KOPT-K1 (cell line): ENCODE data around the gene RPS16.
A peak's percentile ranks its signal among the peaks of the same experiment; 100 is the strongest.

Source experiments
- H3K27ac ChIP-seq: fragments of 200-600 bp; sonication (generic); 2 replicates; pipeline ENCODE4 v1.5.1; 2016; ENCODE audit warnings: antibody characterized with exemption, mild to moderate bottlenecking, low read depth, low read length; ENCODE audit not compliant: poor library complexity, severe bottlenecking
- H3K36me3 ChIP-seq: fragments of 200-600 bp; sonication (generic); 2 replicates; pipeline ENCODE4 v1.5.1; 2017; ENCODE audit warnings: antibody characterized with exemption, mild to moderate bottlenecking, low read length, moderate library complexity; ENCODE audit not compliant: insufficient read depth
- H3K9me3 ChIP-seq: fragments of 200-600 bp; sonication (generic); 2 replicates; pipeline ENCODE4 v1.5.1; 2017; ENCODE audit warnings: antibody characterized with exemption, low read length, mild to moderate bottlenecking; ENCODE audit not compliant: insufficient read depth, poor library complexity, severe bottlenecking

RPS16 gene

DNA sequence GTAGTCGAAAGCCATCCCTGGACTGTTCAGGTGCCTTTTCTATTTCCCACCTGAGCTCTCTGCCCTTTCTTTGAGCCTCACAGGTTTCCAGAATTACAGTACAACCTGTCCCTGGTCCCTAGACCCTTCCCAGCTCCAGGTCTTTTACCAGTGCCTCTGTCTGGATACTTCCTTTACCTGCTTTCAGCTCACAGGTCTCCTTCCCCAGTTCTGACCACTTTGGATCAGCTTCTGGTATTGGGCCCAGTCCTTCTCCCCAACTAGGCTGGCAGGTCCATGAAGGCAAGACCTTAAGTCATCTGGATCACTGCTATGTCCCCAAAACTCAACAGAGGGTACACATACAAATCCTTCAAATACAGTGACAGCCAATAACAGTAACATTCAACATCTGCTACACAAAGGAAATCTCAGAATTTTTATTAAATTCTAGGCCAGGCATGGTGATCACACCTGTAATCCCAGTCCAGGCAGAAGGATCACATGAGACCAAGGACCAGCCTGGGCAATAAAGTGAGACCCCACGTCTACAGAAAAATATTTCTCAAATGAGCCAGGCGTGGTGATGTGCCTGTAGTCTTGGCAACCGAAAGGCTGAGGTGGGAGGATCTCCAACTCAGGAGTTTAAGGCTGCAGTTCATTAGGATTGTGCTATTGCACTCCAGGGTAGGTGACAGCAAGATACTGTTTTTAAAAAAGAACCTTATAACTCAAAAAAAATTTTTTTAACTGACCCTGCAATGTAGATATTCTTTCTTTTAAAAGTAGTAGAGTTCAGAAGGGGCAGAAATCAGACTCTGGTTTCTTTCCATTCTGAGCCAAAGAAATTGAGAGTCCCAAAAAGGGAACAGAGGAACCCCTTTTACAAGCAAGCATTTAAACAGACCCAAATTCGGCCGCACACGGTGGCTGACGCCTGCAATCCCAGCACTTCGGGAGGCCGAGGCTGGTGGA is 1.3 kb downstream of the RPS16 start:
- peaks cover 42% of the 10 kb centered on the region for H3K36me3 ChIP-seq
- no peaks in the 10 kb centered on the region for H3K9me3 ChIP-seq
- H3K27ac ChIP-seq = peak overlapping the region; percentile 90

DNA sequence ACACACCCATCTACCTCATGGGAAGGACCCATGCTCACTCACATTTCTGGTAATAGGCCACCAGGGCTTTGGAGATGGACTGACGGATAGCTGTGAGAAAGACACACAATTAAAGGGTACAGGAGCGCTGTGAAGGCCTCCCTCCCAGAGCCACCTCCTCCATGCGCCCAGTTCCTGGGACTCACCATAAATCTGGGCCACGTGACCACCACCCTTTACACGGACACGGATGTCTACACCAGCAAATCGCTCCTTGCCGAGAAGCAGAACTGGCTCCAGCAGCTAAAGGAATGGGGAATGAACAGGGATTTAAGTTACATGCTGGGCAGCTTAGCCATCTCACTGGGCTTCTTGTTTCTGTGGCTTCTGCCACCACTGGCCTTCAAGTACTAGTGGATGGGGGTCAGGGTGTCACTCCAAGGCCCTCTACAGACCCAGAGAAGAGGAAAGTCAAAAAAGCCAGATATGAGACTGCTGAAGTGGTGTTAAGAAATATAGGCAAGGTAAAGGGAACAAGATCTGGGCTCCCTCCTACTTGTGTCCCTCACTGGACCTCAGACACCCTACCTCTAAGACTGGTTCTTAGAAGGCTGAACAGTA is 2.2 kb downstream of the RPS16 start:
- H3K36me3 ChIP-seq = peaks cover 42% of the 10 kb centered on the region
- H3K9me3 ChIP-seq = no peaks in the 10 kb centered on the region
- peak overlapping the region; percentile 90 for H3K27ac ChIP-seq

DNA sequence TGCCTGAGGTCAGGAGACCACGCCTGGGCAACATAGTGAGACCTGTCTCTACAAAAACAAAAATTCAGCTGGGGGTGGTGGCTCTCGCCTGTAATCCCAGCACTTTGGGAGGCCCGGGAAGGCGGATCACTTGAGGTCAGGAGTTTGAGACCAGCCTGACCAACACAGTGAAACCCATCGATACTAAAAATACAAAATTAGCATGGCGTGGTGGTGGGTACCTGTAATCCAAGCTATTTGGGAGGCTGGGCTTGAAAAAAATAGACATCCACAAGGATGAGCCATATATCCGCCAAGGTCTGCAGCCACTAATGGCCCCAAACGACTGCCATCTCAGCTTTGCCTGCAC is 3.1 kb downstream of the RPS16 start:
- Histone ChIP-seq H3K27ac (no peak overlapping the region), H3K36me3 (peaks cover 42% of the 10 kb centered on the region)

DNA sequence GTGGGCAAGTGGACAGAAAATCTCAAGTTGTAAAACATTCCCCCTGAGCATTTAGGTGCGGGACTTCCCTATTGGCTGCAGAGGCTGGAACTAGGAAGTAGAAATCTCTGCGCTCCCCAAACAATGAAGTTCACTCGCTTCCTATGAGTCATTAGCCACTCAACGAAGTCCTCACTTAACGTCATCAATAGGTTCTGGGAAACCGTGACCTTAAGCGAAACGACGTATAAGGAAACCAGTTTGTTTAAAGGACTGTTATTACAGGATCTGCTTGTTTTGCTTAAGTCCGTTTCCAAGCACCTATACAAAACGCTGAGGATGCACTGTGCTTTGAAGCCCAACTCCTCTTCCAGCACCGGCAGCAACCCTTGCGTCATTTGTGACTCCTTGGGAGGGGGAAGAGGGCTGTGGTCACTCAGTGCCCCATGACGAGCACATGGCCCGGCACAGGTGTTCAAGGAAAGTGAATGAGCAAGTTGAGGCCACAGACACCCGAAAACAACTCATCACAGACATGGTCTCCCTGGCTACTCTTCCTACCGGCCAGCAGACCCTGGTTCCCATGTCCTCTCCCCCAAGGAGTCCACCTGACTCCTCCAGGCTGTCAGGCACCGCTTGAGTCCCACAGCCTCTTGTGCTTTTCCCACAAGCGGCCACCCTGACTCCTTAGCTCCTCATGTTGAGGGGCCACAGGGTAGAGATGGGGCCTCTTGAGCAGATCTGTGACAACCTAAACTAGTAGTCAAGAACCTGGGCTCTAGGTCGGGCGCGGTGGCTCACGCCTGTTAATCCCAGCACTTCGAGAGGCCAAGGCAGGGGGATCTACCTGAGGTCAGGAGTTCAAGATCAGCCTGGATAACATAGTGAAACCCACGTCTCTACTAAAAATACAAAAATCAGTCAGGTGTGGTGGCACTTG is 4.8 kb downstream of the RPS16 start:
- H3K9me3 ChIP-seq = no peaks in the 10 kb centered on the region
- peaks cover 43% of the 10 kb centered on the region for H3K36me3 ChIP-seq
- no peak overlapping the region for H3K27ac ChIP-seq

More for the DNA sequence above, 3.1 kb downstream of the RPS16 start:
- no peaks in the 10 kb centered on the region for H3K9me3 ChIP-seq

DNA sequence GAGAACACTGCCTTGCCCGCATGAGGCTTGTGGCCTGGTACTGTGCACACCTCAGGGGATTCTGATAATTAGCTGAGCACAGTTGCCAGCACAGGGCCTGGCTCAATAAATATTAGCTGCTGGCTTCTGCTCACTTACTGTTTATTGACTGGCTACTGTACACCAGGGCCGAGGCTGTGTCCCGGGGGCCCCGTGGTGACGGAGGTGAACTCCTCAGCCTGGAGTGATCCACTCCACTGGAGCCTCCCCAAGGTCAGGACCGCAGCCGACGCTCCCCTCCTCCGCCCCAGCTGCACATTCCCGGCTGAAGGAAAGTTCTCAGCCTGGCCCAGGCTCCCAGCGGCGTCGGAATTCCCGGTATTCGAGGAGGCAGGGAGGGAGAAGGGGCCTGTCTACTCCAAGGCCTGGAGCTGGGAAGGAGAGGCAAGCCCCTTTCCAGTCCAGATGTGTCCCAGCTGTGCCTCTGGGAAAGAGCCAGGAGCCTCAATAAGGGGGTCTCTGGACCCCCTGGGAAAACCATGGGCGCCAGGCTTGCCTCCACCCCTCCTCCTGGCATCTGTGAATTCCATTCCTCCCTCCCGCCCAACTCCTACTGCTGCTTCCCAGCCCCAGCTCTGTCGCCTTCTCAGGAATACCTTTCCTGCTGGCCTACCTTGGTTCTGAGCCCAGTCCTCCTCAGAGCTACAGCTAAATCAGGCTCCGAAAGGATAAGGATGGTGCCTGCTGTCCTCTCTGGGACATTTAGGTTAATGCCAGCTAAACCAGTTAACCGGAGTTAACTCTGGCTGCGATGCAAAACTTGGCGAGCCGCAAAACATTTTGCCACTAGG is 7.3 kb downstream of the RPS16 start:
- H3K27ac ChIP-seq = no peak overlapping the region
- peaks cover 49% of the 10 kb centered on the region for H3K36me3 ChIP-seq
- H3K9me3 ChIP-seq = no peaks in the 10 kb centered on the region

DNA sequence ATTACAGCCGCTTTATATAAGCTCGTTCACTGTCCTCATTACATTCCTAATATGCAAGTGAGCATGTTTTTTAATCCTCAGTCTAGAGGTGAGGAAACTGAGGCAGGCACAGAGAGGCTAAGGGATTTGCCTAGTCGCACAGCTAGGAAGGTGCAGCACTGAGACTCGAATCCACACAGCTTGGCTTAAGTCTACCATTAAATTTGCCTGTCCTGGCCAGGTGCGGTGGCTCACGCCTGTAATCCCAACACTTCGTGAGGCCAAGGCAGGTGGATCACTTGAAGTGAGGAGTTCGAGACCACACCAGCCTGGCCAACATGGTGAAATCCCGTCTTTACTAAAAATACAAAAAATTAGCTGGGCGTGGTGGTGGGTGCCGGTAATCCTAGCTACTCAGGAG is 8.0 kb downstream of the RPS16 start:
- Histone ChIP-seq H3K36me3 (peaks cover 49% of the 10 kb centered on the region), H3K9me3 (no peaks in the 10 kb centered on the region), H3K27ac (no peak overlapping the region)

DNA sequence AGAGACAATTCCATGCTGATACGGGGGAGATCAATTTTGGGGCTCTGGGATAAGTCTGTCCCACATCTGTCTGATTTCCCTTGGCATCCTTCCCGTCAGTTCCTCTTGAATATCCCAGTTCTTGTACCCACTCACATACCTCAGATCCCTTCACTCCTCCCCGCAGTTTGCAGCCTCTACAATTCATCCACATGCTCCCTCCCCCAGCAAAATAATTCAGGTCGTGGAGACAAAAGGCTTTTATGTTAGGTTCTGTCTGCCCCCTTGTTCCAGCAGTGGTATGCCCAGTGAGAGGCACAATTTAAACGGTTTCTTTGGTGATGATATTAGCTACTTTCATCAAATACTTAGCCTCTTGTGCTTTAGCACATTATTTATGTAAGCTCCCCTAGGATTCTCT is 9.6 kb downstream of the RPS16 start:
- no peak overlapping the region for H3K27ac ChIP-seq
- no peaks in the 10 kb centered on the region for H3K9me3 ChIP-seq
- H3K36me3 ChIP-seq = peaks cover 52% of the 10 kb centered on the region

DNA sequence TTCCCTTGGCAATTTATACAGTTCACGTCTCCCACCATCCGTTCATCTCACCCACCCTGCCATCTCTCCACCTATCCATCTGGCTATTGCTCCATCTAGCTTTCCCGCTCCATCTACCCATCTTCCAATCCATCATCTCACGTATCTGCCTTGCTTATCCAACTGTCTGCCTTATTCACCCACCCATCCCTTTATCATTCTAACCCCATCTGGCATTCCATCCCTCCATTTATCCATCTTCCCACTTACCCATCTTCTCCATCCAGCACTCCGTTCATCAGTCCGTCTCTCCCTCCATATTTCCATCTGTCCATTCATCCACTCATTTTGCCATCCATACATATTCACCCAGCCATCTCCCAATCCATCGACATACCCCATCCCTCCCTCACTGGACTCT is 10.0 kb downstream of the RPS16 start:
- Histone ChIP-seq H3K36me3 (peaks cover 52% of the 10 kb centered on the region), H3K27ac (no peak overlapping the region), H3K9me3 (no peaks in the 10 kb centered on the region)

DNA sequence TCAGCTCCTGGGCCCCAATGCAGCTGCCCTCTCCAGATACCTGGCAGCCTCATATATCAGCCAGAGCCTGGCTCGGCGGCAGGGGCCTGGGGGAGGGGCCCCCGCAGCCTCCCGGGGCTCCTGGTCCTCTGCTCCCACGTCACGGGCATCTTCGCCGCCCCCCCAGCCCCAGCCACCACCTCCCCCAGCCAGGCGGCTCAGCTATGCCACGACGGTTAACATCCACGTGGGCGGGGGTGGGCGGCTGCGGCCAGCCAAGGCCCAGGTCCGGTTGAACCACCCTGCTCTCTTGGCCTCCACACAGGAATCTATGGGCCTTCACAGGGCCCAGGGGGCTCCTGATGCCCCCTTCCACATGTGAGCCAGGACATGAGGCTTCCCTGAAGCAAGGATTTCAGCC is 10.8 kb downstream of the RPS16 start:
- Histone ChIP-seq H3K27ac (no peak overlapping the region), H3K36me3 (peaks cover 58% of the 10 kb centered on the region), H3K9me3 (no peaks in the 10 kb centered on the region)

DNA sequence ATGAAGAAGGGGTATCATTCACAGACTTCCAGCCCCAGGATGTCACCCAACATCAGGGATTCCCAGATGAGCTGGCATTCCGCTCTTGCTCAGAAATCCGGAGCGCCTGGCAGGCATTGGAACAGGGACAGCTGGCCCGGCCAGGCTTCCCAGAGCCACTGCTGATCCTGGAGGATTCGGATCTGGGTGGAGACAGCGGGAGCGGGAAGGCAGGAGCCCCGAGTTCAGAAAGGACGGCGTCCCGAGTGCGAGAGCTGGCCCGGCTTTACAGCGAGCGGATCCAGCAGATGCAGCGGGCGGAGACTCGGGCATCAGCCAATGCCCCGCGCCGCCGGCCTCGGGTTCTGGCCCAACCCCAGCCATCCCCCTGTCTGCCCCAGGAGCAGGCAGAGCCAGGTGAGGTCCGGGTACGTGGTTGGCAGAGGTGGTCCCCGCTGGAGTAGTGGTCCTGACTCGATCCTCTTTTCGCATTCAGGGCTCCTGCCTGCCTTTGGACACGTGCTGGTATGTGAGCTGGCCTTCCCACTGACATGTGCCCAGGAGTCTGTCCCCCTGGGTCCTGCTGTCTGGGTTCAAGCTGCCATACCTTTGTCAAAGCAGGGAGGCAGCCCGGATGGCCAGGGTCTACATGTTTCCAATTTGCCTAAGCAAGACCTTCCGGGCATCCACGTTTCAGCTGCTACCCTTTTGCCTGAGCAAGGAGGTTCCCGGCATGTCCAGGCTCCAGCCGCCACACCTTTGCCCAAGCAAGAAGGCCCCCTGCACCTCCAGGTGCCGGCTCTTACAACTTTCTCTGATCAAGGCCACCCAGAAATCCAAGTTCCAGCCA is 12.3 kb downstream of the RPS16 start:
- no peak overlapping the region for H3K27ac ChIP-seq
- peaks cover 68% of the 10 kb centered on the region for H3K36me3 ChIP-seq
- H3K9me3 ChIP-seq = no peaks in the 10 kb centered on the region

DNA sequence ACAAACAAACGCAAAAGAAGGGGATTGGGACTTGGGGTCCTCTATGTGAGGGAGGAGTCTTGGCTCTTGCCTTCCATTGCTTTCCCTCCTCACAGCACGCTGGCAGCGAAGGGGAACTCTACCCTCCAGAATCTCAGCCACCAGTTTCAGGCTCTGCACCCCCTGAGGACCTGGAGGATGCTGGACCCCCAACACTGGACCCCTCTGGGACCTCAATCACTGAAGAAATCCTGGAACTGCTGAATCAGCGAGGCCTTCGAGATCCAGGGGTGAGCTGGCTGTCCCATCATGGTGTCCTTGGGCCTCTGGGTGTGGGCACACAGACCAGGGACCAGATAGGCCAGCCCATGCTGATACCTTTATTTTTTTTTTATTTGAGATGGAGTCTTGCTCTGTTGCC is 13.7 kb downstream of the RPS16 start:
- Histone ChIP-seq H3K36me3 (peaks cover 82% of the 10 kb centered on the region), H3K9me3 (no peaks in the 10 kb centered on the region), H3K27ac (no peak overlapping the region)

DNA sequence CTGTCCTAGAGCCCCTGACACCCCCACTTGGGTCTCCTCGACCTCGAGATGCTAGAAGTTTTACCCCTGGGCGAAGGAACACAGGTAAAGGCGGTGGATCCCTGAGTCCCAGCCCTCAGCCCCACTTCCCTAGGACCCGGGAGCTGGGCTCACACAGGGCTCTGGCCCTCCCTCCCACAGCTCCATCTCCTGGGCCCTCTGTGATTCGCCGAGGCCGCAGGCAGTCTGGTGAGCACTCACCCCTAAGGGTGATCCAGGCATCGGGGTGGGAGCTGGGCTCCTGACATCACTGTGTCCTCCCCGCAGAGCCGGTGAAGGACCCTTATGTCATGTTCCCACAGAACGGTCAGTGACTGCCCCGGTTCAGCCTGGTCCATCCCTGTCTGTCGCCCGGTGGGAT is 15.0 kb downstream of the RPS16 start:
- Histone ChIP-seq H3K27ac (no peak overlapping the region), H3K36me3 (peaks cover 93% of the 10 kb centered on the region), H3K9me3 (no peaks in the 10 kb centered on the region)

DNA sequence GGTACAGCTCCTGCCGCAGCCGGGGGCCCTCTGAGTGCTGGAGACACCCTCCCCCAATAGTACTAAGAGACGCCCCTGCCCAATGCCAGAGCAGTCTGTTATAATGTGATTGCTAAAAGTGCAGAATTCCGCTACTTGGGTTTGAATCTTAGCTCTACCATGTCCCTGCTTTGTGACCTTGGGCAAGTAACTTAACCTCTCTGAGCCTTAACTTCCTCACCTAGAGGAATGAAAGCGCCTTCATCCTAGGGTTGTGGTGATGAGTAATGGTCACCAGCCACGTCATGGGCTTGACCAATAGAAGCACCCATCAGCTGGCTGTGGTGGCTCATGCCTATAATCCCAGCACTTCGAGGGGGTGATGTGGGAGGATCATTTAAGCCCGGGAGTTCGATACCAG is 16.7 kb downstream of the RPS16 start:
- no peak overlapping the region for H3K27ac ChIP-seq
- no peaks in the 10 kb centered on the region for H3K9me3 ChIP-seq
- H3K36me3 ChIP-seq = peaks cover 86% of the 10 kb centered on the region
